Peyer's patch (tissue), 4 donors: ENCODE measurements around the gene C4A.

Source experiments
- CTCF ChIP-seq, 6 experiments: fragments of 450-650 bp in 4 of 6; fragments of 200-600 bp in 2 of 6; sonication (generic) in 1 of 6; IDR thresholded peaks; one replicate each; pipeline ENCODE4 v1.5.1; 2017 to 2019; ENCODE audit warnings: antibody characterized with exemption in 6 of 6, mild to moderate bottlenecking in 3 of 6, moderate library complexity in 1 of 6
- POLR2A ChIP-seq, 2 donors: fragments of 450-650 bp; IDR thresholded peaks; one replicate each; pipeline ENCODE4 v1.5.1; 2017; ENCODE audit warnings: antibody characterized with exemption in 2 of 2, mild to moderate bottlenecking in 2 of 2, moderate library complexity in 2 of 2

GRCh38 chr6:32050562-32050961 lies 68.7 kb downstream of the C4A start:
- TF ChIP-seq CTCF (IDR thresholded peaks at IDR 0.05): no peak
- no peak for TF ChIP-seq POLR2A (IDR thresholded peaks at IDR 0.05)
